ENCODE measurements around the gene RAB5B. TPM values are rescaled to one million over a fixed set of nuclear protein-coding genes. Genes with fewer than 3 reads are reported as not detected.
"Not testable (repeated sequence)": the region's sequence is repeated elsewhere in the genome, so short reads cannot be mapped to it uniquely, and the experiment has no call there.

The RAB5B gene
- total and polyA plus RNA-seq, 2 donors (not counting 1 experiment from before 2014, with no cell fraction given), result 55.3 to 193 TPM

- H3K9ac ChIP-seq (ENCODE audit: insufficient read depth, low read length), result no peak overlapping the region
- TF ChIP-seq CTCF (conservative IDR thresholded peaks at IDR 0.05 in 1 of 2, IDR thresholded peaks at IDR 0.05 in 1 of 2; ENCODE audit: low read depth in 1 of 2, low read length in 2 of 2), result no peak
- TF ChIP-seq EZH2 (IDR thresholded peaks at IDR 0.05; ENCODE audit: low read length, missing control alignments), result no peak
- no peak overlapping the region for H3K4me2 ChIP-seq (ENCODE audit: extremely low read depth, insufficient read depth, low read length)
- no peak overlapping the region for H3K27ac ChIP-seq (ENCODE audit: insufficient read depth, low read length)
- H3K4me1 ChIP-seq (ENCODE audit: control insufficient read depth, extremely low read depth, insufficient read depth, low read length), result no peaks in the 10 kb centered on the region
- peaks cover 15% of the 10 kb centered on the region for H3K79me2 ChIP-seq (ENCODE audit: control insufficient read depth, insufficient read depth, low read length)
- no peaks in the 10 kb centered on the region for H3K27me3 ChIP-seq (ENCODE audit: control insufficient read depth, insufficient read depth, low read length)
- no peak overlapping the region for H3K4me3 ChIP-seq (replicated peaks in 1 of 4; ENCODE audit: control extremely low read depth in 1 of 4, insufficient read depth in 1 of 4, low read depth in 3 of 4, low read length in 4 of 4)
- peaks cover 10% of the 10 kb centered on the region for H3K36me3 ChIP-seq (ENCODE audit: control insufficient read depth, insufficient read depth, low read length)
- H3K9me3 ChIP-seq (ENCODE audit: control insufficient read depth, insufficient read depth, low read depth, low read length), result no peaks in the 10 kb centered on the region
- H4K20me1 ChIP-seq (ENCODE audit: control insufficient read depth, extremely low read depth, insufficient read depth, low read length), result no peaks in the 10 kb centered on the region
- no peak overlapping the region for H2AFZ ChIP-seq (ENCODE audit: low read length)
- no peak for DNase-seq (ENCODE audit: low read depth in 2 of 2)
These were observed 9.5 kb downstream of the RAB5B start for GRCh38 chr12:55983232-55983842.

GRCh38 chr12:55984861-55985260 lies 11.0 kb downstream of the RAB5B start:
- no peak overlapping the region for H3K27ac ChIP-seq (ENCODE audit: insufficient read depth, low read length)
- H3K36me3 ChIP-seq (ENCODE audit: control insufficient read depth, insufficient read depth, low read length), result peaks cover 12% of the 10 kb centered on the region
- no peak overlapping the region for H3K4me2 ChIP-seq (ENCODE audit: extremely low read depth, insufficient read depth, low read length)
- no peak overlapping the region for H2AFZ ChIP-seq (ENCODE audit: low read length)
- H3K27me3 ChIP-seq (ENCODE audit: control insufficient read depth, insufficient read depth, low read length), result no peaks in the 10 kb centered on the region
- no peaks in the 10 kb centered on the region for H3K9me3 ChIP-seq (ENCODE audit: control insufficient read depth, insufficient read depth, low read depth, low read length)
- peaks cover 6% of the 10 kb centered on the region for H3K79me2 ChIP-seq (ENCODE audit: control insufficient read depth, insufficient read depth, low read length)
- no peak overlapping the region for H3K4me3 ChIP-seq (replicated peaks in 1 of 4; ENCODE audit: control extremely low read depth in 1 of 4, insufficient read depth in 1 of 4, low read depth in 3 of 4, low read length in 4 of 4)
- H4K20me1 ChIP-seq (ENCODE audit: control insufficient read depth, extremely low read depth, insufficient read depth, low read length), result no peaks in the 10 kb centered on the region
- no peak overlapping the region for H3K9ac ChIP-seq (ENCODE audit: insufficient read depth, low read length)
- no peaks in the 10 kb centered on the region for H3K4me1 ChIP-seq (ENCODE audit: control insufficient read depth, extremely low read depth, insufficient read depth, low read length)
- TF ChIP-seq CTCF (conservative IDR thresholded peaks at IDR 0.05 in 1 of 2, IDR thresholded peaks at IDR 0.05 in 1 of 2; ENCODE audit: low read depth in 1 of 2, low read length in 2 of 2), result no peak
- TF ChIP-seq EZH2 (IDR thresholded peaks at IDR 0.05; ENCODE audit: low read length, missing control alignments), result no peak
- no peak for DNase-seq (ENCODE audit: low read depth in 2 of 2)

GRCh38 chr12:55985341-55985740 lies 11.5 kb downstream of the RAB5B start:
- Histone ChIP-seq H3K36me3 (ENCODE audit: control insufficient read depth, insufficient read depth, low read length) (peaks cover 13% of the 10 kb centered on the region), H2AFZ (ENCODE audit: low read length) (no peak overlapping the region), H3K9ac (ENCODE audit: insufficient read depth, low read length) (no peak overlapping the region), H3K27me3 (ENCODE audit: control insufficient read depth, insufficient read depth, low read length) (no peaks in the 10 kb centered on the region), H3K79me2 (ENCODE audit: control insufficient read depth, insufficient read depth, low read length) (peaks cover 6% of the 10 kb centered on the region), H3K4me3 (replicated peaks in 1 of 4; ENCODE audit: control extremely low read depth in 1 of 4, insufficient read depth in 1 of 4, low read depth in 3 of 4, low read length in 4 of 4) (no peak overlapping the region), H3K4me2 (ENCODE audit: extremely low read depth, insufficient read depth, low read length) (no peak overlapping the region), H3K9me3 (ENCODE audit: control insufficient read depth, insufficient read depth, low read depth, low read length) (no peaks in the 10 kb centered on the region), H4K20me1 (ENCODE audit: control insufficient read depth, extremely low read depth, insufficient read depth, low read length) (no peaks in the 10 kb centered on the region), H3K27ac (ENCODE audit: insufficient read depth, low read length) (no peak overlapping the region), H3K4me1 (ENCODE audit: control insufficient read depth, extremely low read depth, insufficient read depth, low read length) (no peaks in the 10 kb centered on the region)
- DNase-seq (ENCODE audit: low read depth in 2 of 2), result no peak
- no peak for TF ChIP-seq EZH2 (IDR thresholded peaks at IDR 0.05; ENCODE audit: low read length, missing control alignments)
- TF ChIP-seq CTCF (conservative IDR thresholded peaks at IDR 0.05 in 1 of 2, IDR thresholded peaks at IDR 0.05 in 1 of 2; ENCODE audit: low read depth in 1 of 2, low read length in 2 of 2), result no peak

- peaks cover 15% of the 10 kb centered on the region for H3K36me3 ChIP-seq (ENCODE audit: control insufficient read depth, insufficient read depth, low read length)
- H3K4me3 ChIP-seq (replicated peaks in 1 of 4; ENCODE audit: control extremely low read depth in 1 of 4, insufficient read depth in 1 of 4, low read depth in 3 of 4, low read length in 4 of 4); H3K79me2 ChIP-seq (ENCODE audit: control insufficient read depth, insufficient read depth, low read length); H3K9me3 ChIP-seq (ENCODE audit: control insufficient read depth, insufficient read depth, low read depth, low read length); DNase-seq (ENCODE audit: low read depth in 2 of 2); H3K4me1 ChIP-seq (ENCODE audit: control insufficient read depth, extremely low read depth, insufficient read depth, low read length); H3K4me2 ChIP-seq (ENCODE audit: extremely low read depth, insufficient read depth, low read length); H4K20me1 ChIP-seq (ENCODE audit: control insufficient read depth, extremely low read depth, insufficient read depth, low read length); H3K27ac ChIP-seq (ENCODE audit: insufficient read depth, low read length); H2AFZ ChIP-seq (ENCODE audit: low read length); H3K27me3 ChIP-seq (ENCODE audit: control insufficient read depth, insufficient read depth, low read length); H3K9ac ChIP-seq (ENCODE audit: insufficient read depth, low read length): not testable (repeated sequence)
These were observed 12.1 kb downstream of the RAB5B start for GRCh38 chr12:55985976-55986375.

All from fibroblast of lung (primary cell).